C4-2B (cell line): Measurements from ENCODE around the gene CBY2.

Experiments
- CTCF ChIP-seq: fragments of 450-650 bp; conservative IDR thresholded peaks from 2 replicates; pipeline ENCODE4 v1.5.1; 2017; ENCODE audit warnings: mild to moderate bottlenecking
- ZFX ChIP-seq: fragments of 450-650 bp; IDR thresholded peaks from 2 replicates; pipeline ENCODE4 v1.6.1; 2017

GRCh38 chr13:45681113-45681512 is 21.0 kb upstream of the CBY2 start:
- no peak for TF ChIP-seq CTCF
- TF ChIP-seq ZFX: no peak
